Measurements from ENCODE around the gene DBX1. TPM values are rescaled to one million over a fixed set of nuclear protein-coding genes. Genes with fewer than 3 reads are reported as not detected.
"Not testable (repeated sequence)": the region's sequence is repeated elsewhere in the genome, so short reads cannot be mapped to it uniquely, and the experiment has no call there.

DBX1 gene
- polyA plus RNA-seq, 2 of the 4 experiments (the other 2 are of a cell fraction): not detected

- ATAC-seq: peak; percentile 78 to 85
- peak overlapping the region; percentile 75 to 88 for H3K27ac ChIP-seq
- TF ChIP-seq JUN (IDR thresholded peaks at IDR 0.05) (no peak), NR3C1 (IDR thresholded peaks at IDR 0.05) (no peak), SMC3 (IDR thresholded peaks at IDR 0.05) (peak; percentile 92), CTCF (IDR thresholded peaks at IDR 0.05) (peak; percentile 96), RAD21 (conservative IDR thresholded peaks at IDR 0.05 in 1 of 2, IDR thresholded peaks at IDR 0.05 in 1 of 2) (peak; percentile 98)
- TF ChIP-seq, protein P1, sequence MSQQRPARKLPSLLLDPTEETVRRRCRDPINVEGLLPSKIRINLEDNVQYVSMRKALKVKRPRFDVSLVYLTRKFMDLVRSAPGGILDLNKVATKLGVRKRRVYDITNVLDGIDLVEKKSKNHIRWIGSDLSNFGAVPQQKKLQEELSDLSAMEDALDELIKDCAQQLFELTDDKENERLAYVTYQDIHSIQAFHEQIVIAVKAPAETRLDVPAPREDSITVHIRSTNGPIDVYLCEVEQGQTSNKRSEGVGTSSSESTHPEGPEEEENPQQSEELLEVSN (IDR thresholded peaks at IDR 0.05; ENCODE audit: borderline replicate concordance, low read depth): 0 out of 2 replicates have a peak, but pooled peaks have one; percentile 39
- CTCF ChIA-PET: interaction anchor here (0.6 to 9.1 kb wide), 87 partner anchors 9 to 1054 kb away, joined by 3 to 169 read pairs (median 4); no protein-coding TSS in a partner anchor
- DNase-seq (ENCODE audit: low read depth in 1 of 2, low spot score in 1 of 2): peak; percentile 70 to 74
- FAIRE-seq: no peak
- peak overlapping the region; percentile 82 for H3K4me2 ChIP-seq
- WGBS (ENCODE audit: missing lambda C conversion rate): 55% methylated on average over 48 of the region's 51 CpGs
- H3K4me3 ChIP-seq: peak overlapping the region; percentile 29; the same call in 2 of the 3 replicates
- no peaks in the 10 kb centered on the region for H3K9me3 ChIP-seq
- H3K4me1 ChIP-seq: peaks cover 8% of the 10 kb centered on the region; the same call in 1 of the 3 replicates
- POLR2A ChIA-PET: interaction anchor here (0.7 kb wide), 1 partner anchor 229 kb away, joined by 3 read pairs; no protein-coding TSS in a partner anchor
These were observed 28.2 kb downstream of the DBX1 start for GRCh38 chr11:20131788-20132666.

DNA sequence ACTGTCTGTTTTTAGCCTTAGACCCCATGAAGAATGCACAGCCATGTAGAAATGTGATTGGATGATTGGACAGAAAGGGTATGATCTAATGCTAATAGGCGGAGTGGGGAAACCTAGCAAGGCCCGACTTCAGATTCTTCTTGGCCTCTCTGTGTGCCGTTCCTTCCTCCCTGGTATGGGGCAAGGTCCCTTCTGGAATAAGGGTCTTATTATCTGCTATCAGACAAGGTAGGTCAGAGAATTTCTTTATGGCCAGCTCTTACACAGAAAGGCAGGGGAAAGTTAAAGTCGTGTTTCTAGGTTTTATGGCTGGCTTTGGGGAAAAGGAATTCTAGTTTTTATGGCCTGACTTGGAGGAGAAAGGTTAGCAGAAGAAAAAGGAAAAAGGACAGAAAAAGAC is 30.6 kb downstream of the DBX1 start:
- FAIRE-seq: no peak
- CTCF ChIA-PET: interaction anchor here (0.6 to 9.1 kb wide), 20 partner anchors 7 to 571 kb away, joined by 3 to 172 read pairs (median 14); no protein-coding TSS in a partner anchor

GRCh38 chr11:20128528-20128825 is 31.8 kb downstream of the DBX1 start:
- H3K9me3 ChIP-seq; H3K4me2 ChIP-seq; ATAC-seq; DNase-seq (ENCODE audit: low read depth in 1 of 2, low spot score in 1 of 2); H3K4me3 ChIP-seq; FAIRE-seq: not testable (repeated sequence)
- ChIA-PET CTCF (interaction anchor here (0.7 to 9.1 kb wide), 59 partner anchors 8 to 575 kb away, joined by 3 to 172 read pairs (median 7); partner anchors contain the start of gene DBX1), POLR2A (interaction anchor here (1.2 to 1.7 kb wide), 2 partner anchors 16 to 260 kb away, joined by 4 to 5 read pairs; no protein-coding TSS in a partner anchor)
- 79% methylated on average over 7 of the region's 7 CpGs for WGBS (ENCODE audit: missing lambda C conversion rate)
- Histone ChIP-seq H3K4me1 (peaks cover 16% of the 10 kb centered on the region; the same call in 2 of the 3 replicates), H3K27ac (peak overlapping the region; percentile 56 to 61; a peak in 4 of 6 replicates)

More for the DNA sequence above, 30.6 kb downstream of the DBX1 start:
- TF ChIP-seq SMC3 (IDR thresholded peaks at IDR 0.05): no peak
- no peak for TF ChIP-seq NR3C1 (IDR thresholded peaks at IDR 0.05)
- no peak for TF ChIP-seq ZC3H11A (IDR thresholded peaks at IDR 0.05)
- no peak overlapping the region for H3K4me3 ChIP-seq
- no peak overlapping the region for H3K4me2 ChIP-seq
- no peaks in the 10 kb centered on the region for H3K9me3 ChIP-seq
- ATAC-seq: no peak
- POLR2A ChIA-PET: no interaction called here
- DNase-seq (ENCODE audit: low read depth in 1 of 2, low spot score in 1 of 2): no peak
- peaks cover 16% of the 10 kb centered on the region; the same call in 2 of the 3 replicates for H3K4me1 ChIP-seq
- H3K27ac ChIP-seq: peak overlapping the region; percentile 27 to 52; a peak in 3 of 6 replicates
- WGBS (ENCODE audit: missing lambda C conversion rate): 80% methylated on average over 4 of the region's 4 CpGs

GRCh38 chr11:20127671-20128527 is 32.4 kb downstream of the DBX1 start:
- Histone ChIP-seq H3K4me1 (peaks cover 16% of the 10 kb centered on the region; the same call in 2 of the 3 replicates), H3K4me2 (no peak overlapping the region), H3K27ac (peak overlapping the region; percentile 59 to 61; a peak in 5 of 6 replicates), H3K4me3 (no peak overlapping the region), H3K9me3 (no peaks in the 10 kb centered on the region)
- ChIA-PET POLR2A (interaction anchor here (1.2 to 1.7 kb wide), 2 partner anchors 16 to 261 kb away, joined by 4 to 5 read pairs; no protein-coding TSS in a partner anchor), CTCF (interaction anchor here (0.7 to 9.1 kb wide), 66 partner anchors 9 to 575 kb away, joined by 3 to 172 read pairs (median 6); partner anchors contain the start of genes DBX1 and HTATIP2)
- FAIRE-seq (no peak), ATAC-seq (peak; percentile 87 to 93), DNase-seq (ENCODE audit: low read depth in 1 of 2, low spot score in 1 of 2) (peak; percentile 66 to 70)
- WGBS (ENCODE audit: missing lambda C conversion rate): 59% methylated on average over 16 of the region's 16 CpGs
- TF ChIP-seq HOXA7 (CRISPR knock-in tag; IDR thresholded peaks at IDR 0.05) (no peak), ZFP36 (IDR thresholded peaks at IDR 0.05; ENCODE audit: borderline replicate concordance, partially characterized antibody) (no peak), FOSL2 (IDR thresholded peaks at IDR 0.05) (no peak), FOSL2 (CRISPR knock-in tag; IDR thresholded peaks at IDR 0.05) (no peak), TFCP2L1 (CRISPR knock-in tag; IDR thresholded peaks at IDR 0.05) (no peak), RAD21 (conservative IDR thresholded peaks at IDR 0.05 in 1 of 2, IDR thresholded peaks at IDR 0.05 in 1 of 2) (peak; percentile 86 to 94), KDM1A (IDR thresholded peaks at IDR 0.05; ENCODE audit: low read depth) (no peak), EP300 (IDR thresholded peaks at IDR 0.05) (no peak), HOXB13 (CRISPR knock-in tag; IDR thresholded peaks at IDR 0.05; ENCODE audit: low read depth) (no peak), BHLHE40 (IDR thresholded peaks at IDR 0.05; ENCODE audit: low read depth, low read length) (no peak), RARB (CRISPR knock-in tag; IDR thresholded peaks at IDR 0.05) (no peak), JUN (IDR thresholded peaks at IDR 0.05) (no peak), FOSB (CRISPR knock-in tag; IDR thresholded peaks at IDR 0.05) (no peak), CTCF (IDR thresholded peaks at IDR 0.05) (peak; percentile 83), NFE2L2 (conservative IDR thresholded peaks at IDR 0.05; ENCODE audit: low read length) (no peak)
- TF ChIP-seq, protein P2, sequence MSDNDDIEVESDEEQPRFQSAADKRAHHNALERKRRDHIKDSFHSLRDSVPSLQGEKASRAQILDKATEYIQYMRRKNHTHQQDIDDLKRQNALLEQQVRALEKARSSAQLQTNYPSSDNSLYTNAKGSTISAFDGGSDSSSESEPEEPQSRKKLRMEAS (IDR thresholded peaks at IDR 0.05): 0 out of 2 replicates have a peak, but pooled peaks have one; percentile 17
